Measurements from ENCODE around the gene BTD.
"Not testable (repeated sequence)": the region's sequence is repeated elsewhere in the genome, so short reads cannot be mapped to it uniquely, and the experiment has no call there.

Gene BTD

DNA sequence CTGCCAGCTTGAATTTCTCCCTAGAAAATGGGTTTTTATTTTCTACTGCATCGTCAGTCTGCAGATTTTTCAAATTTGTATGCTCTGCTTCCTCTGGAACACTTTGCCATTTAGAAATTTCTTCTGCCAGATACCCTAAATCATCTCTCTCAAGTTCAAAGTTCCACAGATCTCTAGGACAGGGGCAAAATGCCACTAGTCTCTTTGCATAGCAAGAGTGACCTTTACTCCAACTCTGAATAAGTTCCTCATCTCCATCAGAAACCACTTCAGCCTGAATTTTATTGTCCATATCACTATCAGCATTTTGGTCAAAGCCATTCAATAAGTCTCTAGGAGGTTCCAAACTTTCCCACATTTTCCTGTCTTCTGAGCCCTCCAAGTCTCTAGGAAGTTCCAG, 3.0 kb downstream of the BTD start:
- not testable (repeated sequence) for DNase-seq

DNA sequence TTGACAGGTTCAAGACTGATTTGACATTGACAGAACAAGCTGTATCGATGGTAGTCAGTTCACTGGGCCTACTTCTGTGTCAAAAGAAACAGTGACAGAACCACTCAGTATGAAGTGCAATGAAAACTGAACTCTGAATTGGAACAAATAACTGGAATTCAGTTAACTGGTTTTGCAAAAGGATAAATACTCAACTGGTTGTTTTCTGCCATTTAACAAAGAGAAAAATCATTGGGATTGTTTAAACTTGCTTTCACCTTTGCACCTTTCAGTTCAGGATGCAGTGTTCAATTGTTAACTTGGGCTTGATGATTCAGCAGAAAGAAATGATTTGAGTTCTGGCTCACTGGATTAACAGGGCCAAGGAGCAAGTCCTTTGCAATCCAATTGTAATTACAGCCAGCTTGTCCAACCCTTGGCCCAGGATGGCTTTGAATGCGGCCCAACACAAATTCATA, 4.9 kb downstream of the BTD start:
- no peak for DNase-seq

DNA sequence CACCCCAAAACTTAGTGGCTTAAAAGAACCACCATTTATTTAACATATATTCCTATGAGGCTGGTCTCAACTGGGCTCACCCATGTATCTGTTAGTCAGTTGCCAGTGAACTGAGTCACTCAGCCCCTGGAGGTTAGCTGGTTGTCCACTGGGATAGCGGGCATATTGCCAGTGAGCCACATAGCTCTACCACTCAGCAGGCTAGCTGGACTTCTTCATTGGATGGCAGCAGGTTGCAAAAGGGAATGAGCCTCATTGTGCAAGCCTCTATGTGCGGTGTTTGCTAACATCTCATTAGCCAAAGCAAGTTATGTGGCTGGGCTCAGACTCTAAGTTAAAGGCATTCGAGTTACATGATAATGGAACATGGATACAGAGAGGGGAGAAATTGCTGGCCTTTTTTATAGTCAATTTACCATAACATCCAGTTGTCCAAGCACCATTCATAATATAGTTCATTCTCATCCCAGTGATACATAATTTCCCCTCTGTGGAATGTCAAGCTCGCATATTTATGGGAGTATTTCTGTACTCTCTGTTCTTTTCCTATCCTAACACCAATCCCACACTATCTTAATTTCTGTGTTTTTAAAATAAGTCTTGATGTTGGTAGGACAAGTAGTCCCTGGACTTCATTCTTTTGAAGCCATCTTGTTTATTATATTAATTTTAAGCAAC, 8.7 kb downstream of the BTD start:
- DNase-seq = no peak

DNA sequence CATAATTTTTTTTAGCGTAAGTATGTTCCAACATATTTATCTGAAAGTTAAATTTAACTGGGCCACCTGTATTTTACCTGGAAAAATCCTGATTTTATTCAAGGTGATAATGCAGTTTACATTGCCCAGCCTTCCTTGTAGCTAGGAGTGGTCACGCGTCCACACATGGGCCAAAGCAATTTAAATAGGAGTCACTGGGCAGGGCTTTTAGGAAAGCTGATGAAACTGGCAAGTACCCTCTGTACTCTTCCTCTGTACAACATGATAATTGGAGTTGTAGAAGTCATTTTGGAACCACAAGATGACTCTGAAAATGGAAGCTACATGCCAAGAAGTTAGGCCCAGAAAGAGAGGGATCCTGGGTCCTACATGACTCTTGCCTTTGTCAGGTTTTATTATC, 9.5 kb downstream of the BTD start:
- DNase-seq = no peak

DNA sequence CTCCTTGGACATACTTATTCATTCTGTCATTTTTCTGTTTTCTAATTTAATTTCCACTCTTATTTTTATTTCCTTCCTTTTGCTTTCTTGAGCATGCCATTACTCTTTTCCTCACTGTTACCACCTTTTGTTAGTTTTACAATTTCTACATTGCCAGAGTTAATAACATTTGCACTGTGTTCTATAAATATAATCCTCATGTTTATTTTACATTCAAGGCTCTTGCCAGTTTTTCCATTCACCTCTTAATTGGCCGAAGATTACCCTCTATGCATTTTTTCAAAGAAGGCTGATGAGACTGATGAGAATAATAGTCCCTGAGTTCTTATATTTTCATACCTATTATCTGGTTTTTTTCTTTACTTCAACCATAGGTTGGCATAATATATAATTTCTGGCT, 10.5 kb downstream of the BTD start:
- DNase-seq = no peak

DNA sequence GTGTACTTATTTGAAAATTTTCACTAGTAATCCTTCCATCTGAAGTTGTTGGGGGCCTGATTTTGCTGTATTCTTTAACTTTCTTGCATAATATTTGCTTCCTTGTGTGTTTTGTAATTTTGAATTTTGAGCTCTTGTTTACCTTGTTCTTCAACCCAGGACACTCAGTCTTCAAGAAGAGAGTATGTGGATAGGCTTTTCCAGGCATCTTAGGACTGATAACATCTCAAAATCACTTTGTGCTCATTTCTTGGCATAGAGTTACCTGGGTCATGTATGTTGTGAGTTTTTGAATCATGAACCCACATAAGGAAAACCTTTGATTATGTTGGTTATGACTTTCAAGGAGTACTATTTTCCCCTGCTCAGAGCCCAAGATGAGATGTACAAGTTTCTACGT, 13.4 kb downstream of the BTD start:
- no peak for DNase-seq

DNA sequence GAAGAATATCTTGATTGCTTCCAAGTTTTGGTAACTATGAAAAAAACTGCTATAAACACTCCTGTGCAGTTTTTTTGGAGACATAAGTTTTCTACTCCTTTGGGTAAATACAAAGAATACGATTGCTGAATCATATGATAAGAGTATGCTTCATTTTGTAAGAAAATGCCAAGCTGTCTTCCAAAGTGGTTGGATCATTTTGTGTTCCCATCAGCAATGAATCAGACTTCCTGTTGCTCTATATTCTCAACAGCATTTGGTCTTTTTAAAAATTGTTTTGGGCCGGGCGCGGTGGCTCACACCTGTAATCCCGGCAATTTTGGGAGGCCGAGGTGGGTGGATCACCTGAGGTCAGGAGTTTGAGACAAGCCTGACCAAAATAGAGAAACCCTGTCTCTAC, 14.5 kb downstream of the BTD start:
- DNase-seq = no peak

DNA sequence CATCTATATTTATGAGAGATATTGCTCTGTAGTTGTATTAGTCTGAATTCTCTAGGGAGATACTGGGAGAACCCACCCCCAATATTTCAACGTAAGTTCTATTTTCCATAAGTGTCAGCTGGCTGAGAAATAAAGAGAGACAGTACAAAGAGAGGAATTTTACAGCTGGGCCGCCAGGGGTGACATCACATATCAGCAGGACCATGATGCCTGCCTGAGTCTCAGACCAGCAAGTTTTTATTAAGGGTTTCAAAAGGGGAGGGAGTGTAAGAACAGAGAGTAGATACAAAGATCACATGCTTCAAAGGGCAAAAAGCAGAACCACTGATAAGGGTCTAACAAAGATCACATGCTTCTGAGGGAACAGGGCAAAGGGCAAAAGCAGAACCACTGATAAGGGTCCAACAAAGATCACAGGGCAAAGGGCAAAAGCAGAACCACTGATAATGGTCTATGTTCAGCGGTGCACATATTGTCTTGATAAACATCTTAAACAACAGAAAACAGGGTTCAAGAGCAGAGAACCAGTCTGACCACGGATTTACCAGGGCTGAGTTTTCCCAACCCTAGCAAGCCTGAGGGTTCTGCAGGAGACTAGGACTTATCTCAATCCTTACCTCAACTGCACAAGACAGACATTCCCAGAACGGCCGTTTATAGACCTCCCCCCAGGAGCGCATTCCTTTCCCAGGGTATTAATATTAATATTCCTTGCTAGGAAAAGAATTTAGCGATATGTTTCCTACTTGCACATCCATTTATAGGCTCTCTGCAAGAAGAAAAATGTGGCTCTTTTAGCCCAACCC, 18.3 kb downstream of the BTD start:
- DNase-seq = not testable (repeated sequence)

DNA sequence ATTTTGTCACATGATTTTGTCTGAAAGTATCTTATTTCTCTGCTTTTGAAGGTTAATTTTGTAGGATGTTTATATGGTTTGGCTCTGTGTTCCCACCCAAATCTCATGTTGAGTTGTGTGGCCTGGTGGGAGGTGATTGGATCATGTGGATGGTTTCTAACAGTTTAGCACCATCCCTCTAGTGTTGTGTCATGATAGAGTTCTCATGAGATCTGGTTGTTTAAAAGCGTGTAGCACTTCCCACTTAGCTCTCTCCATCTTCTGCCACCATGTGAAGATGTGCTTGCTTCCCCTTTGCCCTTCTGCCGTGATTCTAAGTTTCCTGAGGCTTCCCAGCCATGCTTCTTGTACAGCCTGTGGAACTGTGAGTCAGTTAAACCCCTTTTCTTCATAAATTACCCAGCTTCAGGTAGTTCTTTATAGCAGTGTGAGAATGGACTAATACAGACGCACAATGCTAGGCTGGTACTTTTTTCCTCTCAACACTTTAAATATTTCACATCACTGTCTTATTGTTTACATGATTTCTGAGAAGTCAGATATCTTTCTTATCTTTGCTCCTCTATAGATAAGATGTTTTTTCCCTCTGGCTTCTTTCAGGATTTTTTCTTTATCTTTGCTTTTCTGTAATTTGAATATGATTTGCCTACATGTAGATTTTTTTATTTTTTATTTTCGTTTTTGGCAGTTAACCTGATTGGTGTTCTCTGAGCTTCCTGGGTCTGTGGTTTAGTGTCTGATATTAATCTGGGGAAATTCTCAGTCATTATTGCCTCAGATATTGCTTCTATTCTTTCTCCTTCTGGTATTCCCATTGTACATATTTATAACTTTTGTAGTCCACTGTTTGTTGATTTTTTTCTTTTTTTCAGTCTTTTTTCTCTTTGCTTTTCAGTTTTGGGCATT, 22.2 kb downstream of the BTD start:
- DNase-seq = no peak

DNA sequence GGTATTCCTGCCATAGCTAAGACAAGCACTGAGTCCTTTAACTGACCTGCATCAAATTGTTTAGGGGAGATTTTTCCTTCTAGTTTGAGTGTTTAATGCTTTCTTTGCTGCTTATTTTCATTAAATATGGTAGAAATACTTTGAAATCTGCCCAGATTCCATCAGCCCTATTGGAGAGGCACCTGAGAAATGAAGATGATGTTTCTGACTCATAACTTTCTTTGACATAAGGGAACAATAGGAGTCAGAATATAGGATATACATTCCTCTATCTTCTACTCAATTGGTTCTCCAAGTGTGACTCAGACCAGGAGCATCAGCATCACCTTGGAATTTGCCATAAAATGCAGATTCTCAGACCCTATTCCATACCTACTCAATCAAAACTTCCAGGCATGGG, 27.4 kb downstream of the BTD start:
- no peak for DNase-seq

DNA sequence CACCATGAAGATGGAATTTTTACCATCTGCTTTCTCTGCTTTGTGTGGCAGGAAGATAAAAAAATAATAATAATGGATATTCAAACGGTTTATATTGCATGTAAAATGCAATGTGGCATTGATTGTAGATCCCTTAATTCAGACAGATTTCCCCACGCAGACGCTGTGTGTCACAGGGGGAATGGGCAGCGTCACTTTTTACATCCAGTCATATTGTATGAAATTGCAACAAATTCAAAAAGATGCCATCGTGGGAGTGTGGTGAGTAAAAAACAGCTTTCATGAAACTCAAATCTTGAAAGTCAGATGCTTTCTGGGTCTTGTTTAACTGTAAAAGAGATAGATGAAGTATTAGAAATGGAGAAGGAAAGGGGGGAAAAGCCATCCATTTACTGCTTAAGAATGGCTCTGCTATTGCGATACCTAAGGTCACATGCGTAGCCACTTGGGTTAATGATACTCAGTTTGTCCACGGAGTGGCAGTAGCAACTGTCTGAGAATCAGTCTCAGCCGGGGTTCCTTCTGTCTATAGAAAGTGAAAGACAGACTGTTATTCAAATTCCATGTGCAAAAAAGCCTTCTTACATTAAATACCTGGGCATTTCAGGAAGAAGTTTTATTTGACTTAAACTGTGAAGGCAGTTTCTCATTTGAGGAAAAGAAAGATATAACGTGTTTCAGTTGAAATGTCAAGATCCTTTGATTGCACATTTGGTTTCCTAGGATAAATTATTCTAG, 28.5 kb downstream of the BTD start:
- peak; percentile 57 for DNase-seq

DNA sequence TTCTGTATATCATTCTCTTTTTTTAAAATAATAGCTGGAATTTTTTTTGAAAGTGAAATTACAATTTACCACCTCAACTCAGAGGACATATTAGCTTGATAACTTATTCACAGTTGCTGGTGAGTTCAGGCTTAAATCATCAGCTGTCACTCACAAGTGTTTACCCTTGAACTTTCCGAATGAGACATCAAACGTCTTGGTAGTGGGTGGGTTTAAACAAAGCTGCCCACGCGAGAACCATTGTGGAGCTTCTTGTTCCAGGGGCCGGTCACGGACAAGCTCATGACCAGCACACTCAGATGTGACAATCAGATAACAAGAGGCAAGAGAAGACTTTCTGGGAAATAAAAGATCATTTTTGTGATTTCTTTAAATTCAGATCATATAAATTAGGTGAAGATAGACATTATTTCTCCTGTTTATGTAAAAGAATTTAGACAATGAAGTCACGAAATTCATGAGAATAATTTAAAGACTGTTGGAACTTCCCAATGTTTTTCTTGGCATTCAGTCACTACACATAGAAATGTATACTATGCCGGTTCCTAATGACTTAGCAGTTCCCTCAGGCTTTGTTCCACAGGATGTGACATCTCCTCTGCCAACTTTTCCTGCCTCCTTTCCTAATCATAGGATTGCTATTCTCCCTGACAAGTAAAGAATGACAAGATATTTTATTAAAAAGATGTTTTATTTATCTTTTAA, 29.3 kb downstream of the BTD start:
- no peak for DNase-seq

DNA sequence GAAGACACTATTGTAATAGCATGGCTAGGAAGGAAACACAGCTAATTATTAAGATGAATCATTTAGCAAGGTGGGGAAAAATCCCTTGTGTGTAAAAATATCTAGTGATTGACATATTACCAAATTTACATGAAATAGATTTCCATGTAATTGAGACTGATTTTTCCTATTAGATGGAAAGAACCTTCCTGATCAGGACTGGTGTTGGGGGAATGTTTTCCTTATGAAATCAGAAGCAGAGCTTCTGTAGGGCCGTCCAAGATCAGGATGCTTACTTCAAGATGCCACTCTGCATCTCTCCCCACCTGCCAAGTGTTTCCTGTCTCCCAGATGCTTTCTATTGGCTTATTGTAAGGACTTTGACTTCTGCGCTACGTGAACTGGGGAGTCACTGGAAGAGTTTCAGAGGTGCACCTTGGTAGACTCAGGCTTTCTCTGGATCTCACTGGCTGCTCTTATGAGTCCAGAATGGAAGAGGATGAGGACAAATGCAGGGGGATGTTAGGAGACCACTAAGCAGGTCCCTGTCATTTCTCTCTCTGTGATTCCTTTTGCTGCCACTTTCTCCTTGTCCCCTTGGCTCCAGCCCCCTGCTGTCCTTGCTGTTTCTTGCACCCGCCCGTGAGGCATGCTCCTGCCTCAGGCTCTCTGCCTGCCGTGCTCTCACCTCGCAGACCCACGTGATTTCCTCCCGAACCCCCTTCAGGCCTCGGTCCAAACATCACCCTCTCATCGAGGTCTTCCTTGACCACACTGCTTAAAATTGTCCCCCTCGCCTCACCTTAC, 30.1 kb downstream of the BTD start:
- DNase-seq = no peak

DNA sequence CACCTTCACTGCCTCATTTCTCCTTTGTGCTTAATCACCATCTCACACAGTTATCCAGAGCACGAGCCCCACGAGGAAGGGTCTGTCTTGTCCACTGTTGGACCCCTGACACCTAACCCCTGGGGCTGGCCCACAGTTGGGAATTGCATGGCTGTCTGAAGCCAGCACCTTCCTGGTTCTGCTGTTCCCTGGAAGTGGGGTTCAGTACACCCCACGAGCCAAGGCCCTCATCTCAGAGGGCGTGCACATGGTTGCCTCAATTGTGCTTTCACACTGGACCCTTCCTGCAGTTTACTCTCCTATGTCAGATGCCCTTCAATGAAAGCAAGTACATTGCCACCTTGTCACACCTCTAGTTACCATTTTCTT, 30.7 kb downstream of the BTD start:
- no peak for DNase-seq

DNA sequence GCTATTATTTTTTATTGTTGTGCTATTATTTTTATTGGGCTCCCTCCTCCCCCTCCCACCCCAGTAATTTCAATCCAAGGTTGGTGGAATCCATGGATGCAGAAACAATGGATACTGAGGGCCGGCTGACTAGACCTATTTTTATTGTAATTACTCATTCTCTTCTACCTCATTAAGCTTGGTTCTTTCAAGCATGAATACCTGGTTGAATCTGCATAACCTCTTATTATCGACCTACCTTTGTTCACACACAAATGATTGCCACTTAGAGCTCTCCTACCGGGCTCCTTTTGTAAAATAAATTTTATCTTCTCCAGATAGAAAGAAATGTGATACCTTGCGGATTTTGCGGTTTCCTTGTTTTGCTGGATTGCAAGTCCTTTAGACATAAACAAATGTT, 31.6 kb downstream of the BTD start:
- DNase-seq = no peak

DNA sequence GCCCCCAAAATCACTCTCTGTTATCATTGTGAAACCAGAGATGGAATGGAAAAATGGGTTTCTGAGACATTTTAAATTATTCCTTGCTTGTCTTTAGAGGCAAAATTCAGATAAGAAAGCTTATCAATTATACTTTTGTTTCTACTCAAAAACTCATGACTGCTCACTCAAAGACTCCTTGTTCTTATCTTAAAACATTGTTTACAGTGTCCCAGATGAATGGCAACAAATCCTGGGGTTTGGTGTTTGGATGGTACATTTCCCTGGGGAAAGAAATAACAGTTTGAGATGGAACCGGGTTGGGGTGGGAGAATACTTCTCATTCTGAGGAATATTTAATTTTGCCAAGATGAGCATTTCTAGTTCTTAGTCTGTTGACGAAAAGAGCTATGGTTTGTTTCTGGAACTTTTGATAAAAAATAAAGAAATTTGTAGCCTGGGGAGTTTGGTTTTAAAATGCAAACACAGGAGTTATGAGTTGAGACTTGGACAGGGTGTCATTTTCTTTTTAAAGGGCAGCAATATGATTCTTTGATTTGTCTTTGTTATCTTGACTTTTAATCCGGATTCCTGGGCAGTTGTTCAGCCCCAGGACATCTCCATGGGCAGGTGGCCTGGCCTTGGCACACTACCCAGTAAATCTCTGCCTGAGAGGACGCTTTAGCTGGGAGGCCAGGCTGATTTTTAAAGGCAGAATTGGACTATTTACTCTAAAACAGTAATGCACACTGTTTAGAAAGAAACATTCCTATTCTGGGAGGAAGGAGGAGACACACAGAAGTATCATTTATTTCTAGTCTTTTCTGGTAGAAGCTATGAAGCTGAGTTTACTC, 32.4 kb downstream of the BTD start:
- no peak for DNase-seq

DNA sequence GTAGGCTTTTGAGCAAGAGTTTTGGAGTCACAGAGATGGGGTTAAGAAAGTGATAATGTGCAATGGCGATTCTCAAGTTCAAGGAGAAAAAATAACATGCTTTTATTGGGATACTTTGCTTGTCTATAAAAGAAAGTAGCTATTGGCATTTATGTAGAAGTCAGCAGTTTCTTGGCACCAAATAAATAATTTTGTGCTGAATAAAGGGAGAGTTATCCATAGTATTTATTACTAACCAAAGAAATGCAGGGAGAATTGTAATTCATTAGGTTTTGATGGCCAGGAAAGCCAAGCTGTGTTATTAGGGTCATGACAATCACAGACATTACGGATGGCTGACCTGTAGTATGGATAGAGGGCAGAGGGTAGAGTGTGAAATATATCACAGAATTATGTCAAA, 33.1 kb downstream of the BTD start:
- no peak for DNase-seq

DNA sequence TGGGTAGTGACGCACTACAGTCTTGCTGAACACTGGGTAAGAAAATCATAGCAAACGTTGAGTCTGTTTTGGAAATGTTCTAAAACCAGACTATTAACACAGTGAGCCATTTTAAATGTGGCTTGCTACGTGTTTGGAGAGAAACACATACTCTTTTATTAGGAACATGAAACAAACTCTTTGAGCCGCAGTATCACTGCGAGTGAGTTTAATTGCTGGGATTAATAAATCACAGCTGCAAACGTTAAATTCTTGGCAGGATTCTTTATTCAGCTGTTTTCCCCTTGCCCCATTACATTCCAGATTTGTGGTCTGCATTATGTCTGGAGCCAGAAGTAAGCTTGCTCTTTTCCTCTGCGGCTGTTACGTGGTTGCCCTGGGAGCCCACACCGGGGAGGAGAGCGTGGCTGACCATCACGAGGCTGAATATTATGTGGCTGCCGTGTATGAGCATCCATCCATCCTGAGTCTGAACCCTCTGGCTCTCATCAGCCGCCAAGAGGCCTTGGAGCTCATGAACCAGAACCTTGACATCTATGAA, 33.6 kb downstream of the BTD start:
- DNase-seq = no peak

DNA sequence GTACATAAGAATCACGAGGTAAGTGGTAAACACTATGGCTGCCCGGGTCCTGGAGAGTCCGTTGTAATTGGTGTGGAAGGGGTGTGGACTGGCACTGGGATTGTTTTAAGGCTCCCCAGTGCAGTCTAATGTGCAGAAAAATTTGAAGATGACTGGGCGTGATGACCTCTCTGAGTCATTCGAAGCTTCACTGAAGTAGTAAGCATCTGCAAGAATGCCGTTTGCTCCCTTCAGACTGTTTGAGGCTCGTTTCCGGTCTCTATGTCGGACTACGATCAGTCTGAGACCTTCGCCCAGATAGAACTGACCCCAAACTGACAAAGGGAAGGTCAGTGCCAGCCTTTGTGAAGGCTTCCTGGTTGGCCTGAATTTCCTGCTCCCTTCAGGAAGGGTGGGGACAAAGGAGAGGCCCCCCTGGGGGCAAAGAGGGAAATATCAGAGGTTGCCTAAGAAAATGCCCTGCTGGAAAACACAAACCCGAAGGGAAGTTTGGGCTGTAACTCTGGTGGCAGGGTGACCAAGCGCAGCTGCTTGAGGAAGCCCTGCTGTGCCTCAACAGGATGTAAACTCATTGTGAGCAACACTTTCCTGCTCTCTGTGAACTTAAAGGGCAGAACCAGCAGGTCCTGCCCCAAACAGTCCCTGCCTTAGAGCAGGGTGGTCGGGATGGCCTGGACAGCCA, 34.6 kb downstream of the BTD start:
- peak; percentile 21 for DNase-seq
